Naive thymus-derived CD8-positive, alpha-beta T cell (primary cell): ENCODE data around the gene C4orf54. TPM values are rescaled to one million over a fixed set of nuclear protein-coding genes. Genes with fewer than 3 reads are reported as not detected.

Source experiments
- ATAC-seq, 2 donors: fragments of 150-1000 bp; cut with Tn5 transposase in 1 of 2; sonication (Bioruptor Pico), chemical (Tn5 transposase) in 1 of 2; 1 replicate in 1 of 2; 2 replicates in 1 of 2; pipeline ENCODE4 v1.10.0; 2021; ENCODE audit warnings: mild to moderate bottlenecking in 2 of 2, moderate library complexity in 2 of 2
- POLR2A ChIA-PET: fragments of 350-600 bp; sonication (Branson Sonifier 250); formaldehyde crosslinking; loops from one replicate; lab custom pipeline; 2021; ENCODE audit warnings: antibody characterized with exemption; lab: Charles Lee
- DNase-seq, 10 donors: peaks; one replicate each; pipeline versions ENCODE4 v3.0.0 to v3.0.0-alpha.2; 2020 to 2022
- H3K27ac Mint-ChIP-seq, 10 donors: one replicate each; pipeline ENCODE4 v1.8.0; 2020 to 2022; ENCODE audit warnings: mild to moderate bottlenecking in 10 of 10, mixed read lengths in 10 of 10, moderate library complexity in 4 of 10, inconsistent platforms in 1 of 10
- H3K27me3 Mint-ChIP-seq, 5 donors: one replicate each; pipeline ENCODE4 v1.8.0; 2021 to 2022; ENCODE audit warnings: mixed read lengths in 5 of 5
- H3K36me3 Mint-ChIP-seq, 3 donors: one replicate each; pipeline ENCODE4 v1.8.0; 2020 to 2022; ENCODE audit warnings: mixed read lengths in 3 of 3, mild to moderate bottlenecking in 2 of 3, inconsistent platforms in 1 of 3
- H3K4me1 Mint-ChIP-seq, 4 donors: one replicate each; pipeline ENCODE4 v1.8.0; 2021 to 2022; ENCODE audit warnings: mixed read lengths in 4 of 4
- H3K4me3 Mint-ChIP-seq, 10 donors: one replicate each; pipeline ENCODE4 v1.8.0; 2020 to 2022; ENCODE audit warnings: mild to moderate bottlenecking in 10 of 10, mixed read lengths in 10 of 10, moderate library complexity in 6 of 10, inconsistent platforms in 1 of 10
- H3K9me3 Mint-ChIP-seq, 9 donors: one replicate each; pipeline ENCODE4 v1.8.0; 2020 to 2022; ENCODE audit warnings: mixed read lengths in 9 of 9, mild to moderate bottlenecking in 3 of 9, inconsistent platforms in 1 of 9, moderate library complexity in 1 of 9
- polyA plus RNA-seq, 3 donors: library from polyadenylated mRNA; unstranded; fragments of 300-500 nt; fragmentation: Illumina TruSeq; gene quantifications; one replicate each; pipeline ENCODE4 v1.2.3, GENCODE V29; 2021
- total RNA-seq, 8 experiments: library from RNA in 2 of 8; stranded (reverse) in 2 of 8; gene quantifications; one replicate each; pipeline ENCODE4 v1.2.3 and lab custom pipeline; 2021 to 2026

Gene C4orf54
- total and polyA plus RNA-seq, 5 experiments from 2014 or later, result not detected

- Mint-ChIP-seq H3K27me3 (peaks cover 5 to 47% (median 14%) of the 10 kb centered on the region in 5 donors), H3K27ac (no peak overlapping the region), H3K36me3 (peaks cover 6 to 32% (median 9%) of the 10 kb centered on the region in 3 donors), H3K4me1 (no peaks in the 10 kb centered on the region), H3K4me3 (no peak overlapping the region), H3K9me3 (peaks cover 18 to 46% (median 27%) of the 10 kb centered on the region in 9 donors)
- ATAC-seq, result no peak
- no peak for DNase-seq
- POLR2A ChIA-PET, result no interaction called here
Observed at GRCh38 chr4:99669084-99669483, 11.5 kb upstream of the C4orf54 start.

- Mint-ChIP-seq H3K4me1 (no peaks in the 10 kb centered on the region), H3K27ac (no peak overlapping the region), H3K4me3 (no peak overlapping the region), H3K27me3 (peaks cover 7 to 47% (median 15%) of the 10 kb centered on the region in 5 donors), H3K36me3 (peaks cover 5 to 28% (median 6%) of the 10 kb centered on the region in 3 donors), H3K9me3 (peaks cover 12 to 40% (median 21%) of the 10 kb centered on the region in 9 donors)
- no peak for DNase-seq
- ATAC-seq, result no peak
- POLR2A ChIA-PET, result no interaction called here
Observed at GRCh38 chr4:99668472-99668871, 10.8 kb upstream of the C4orf54 start.

- POLR2A ChIA-PET, result no interaction called here
- no peak for ATAC-seq
Observed at GRCh38 chr4:99665983-99666382, 8.4 kb upstream of the C4orf54 start.

GRCh38 chr4:99664716-99665115, 7.1 kb upstream of the C4orf54 start:
- DNase-seq (no peak), ATAC-seq (no peak)
- peaks cover 7 to 30% (median 12%) of the 10 kb centered on the region in 5 donors for H3K27me3 Mint-ChIP-seq
- H3K4me3 Mint-ChIP-seq, result no peak overlapping the region
- POLR2A ChIA-PET, result no interaction called here
- peaks cover 0 to 2% (median 2%) of the 10 kb centered on the region in 3 donors for H3K36me3 Mint-ChIP-seq
- H3K4me1 Mint-ChIP-seq, result no peaks in the 10 kb centered on the region
- H3K27ac Mint-ChIP-seq, result no peak overlapping the region
- H3K9me3 Mint-ChIP-seq, result peaks cover 0 to 5% (median 0%) of the 10 kb centered on the region in 9 donors

More at GRCh38 chr4:99665983-99666382, 8.4 kb upstream of the C4orf54 start:
- Mint-ChIP-seq H3K4me1 (no peaks in the 10 kb centered on the region), H3K9me3 (peaks cover 0 to 16% (median 4%) of the 10 kb centered on the region in 9 donors), H3K36me3 (peaks cover 0 to 11% (median 2%) of the 10 kb centered on the region in 3 donors), H3K27ac (no peak overlapping the region), H3K4me3 (no peak overlapping the region), H3K27me3 (peaks cover 10 to 43% (median 18%) of the 10 kb centered on the region in 5 donors)
- no peak for DNase-seq

- H3K4me3 Mint-ChIP-seq, result no peak overlapping the region
- H3K4me1 Mint-ChIP-seq, result no peaks in the 10 kb centered on the region
- H3K27ac Mint-ChIP-seq, result no peak overlapping the region
- POLR2A ChIA-PET, result no interaction called here
- H3K9me3 Mint-ChIP-seq, result no peaks in the 10 kb centered on the region
- no peaks in the 10 kb centered on the region for H3K36me3 Mint-ChIP-seq
- DNase-seq (no peak), ATAC-seq (no peak)
- H3K27me3 Mint-ChIP-seq, result peaks cover 4 to 22% (median 14%) of the 10 kb centered on the region in 5 donors
Observed at GRCh38 chr4:99661907-99662306, 4.3 kb upstream of the C4orf54 start.

- Mint-ChIP-seq H3K9me3 (no peaks in the 10 kb centered on the region), H3K4me3 (no peak overlapping the region), H3K27ac (no peak overlapping the region), H3K36me3 (no peaks in the 10 kb centered on the region), H3K4me1 (no peaks in the 10 kb centered on the region), H3K27me3 (peaks cover 7 to 18% (median 14%) of the 10 kb centered on the region in 5 donors)
- POLR2A ChIA-PET, result no interaction called here
- DNase-seq (no peak), ATAC-seq (no peak)
Observed at GRCh38 chr4:99658666-99659065, 1.0 kb upstream of the C4orf54 start.

GRCh38 chr4:99655308-99656081, 2.1 kb downstream of the C4orf54 start:
- Mint-ChIP-seq H3K27me3 (peaks cover 0 to 4% (median 3%) of the 10 kb centered on the region in 5 donors), H3K36me3 (no peaks in the 10 kb centered on the region), H3K27ac (peak overlapping the region in 1 of 10 donors; percentile 2), H3K4me1 (no peaks in the 10 kb centered on the region), H3K4me3 (no peak overlapping the region), H3K9me3 (no peaks in the 10 kb centered on the region)
- DNase-seq (no peak), ATAC-seq (no peak)
- POLR2A ChIA-PET, result no interaction called here

- DNase-seq (no peak), ATAC-seq (no peak)
- no peaks in the 10 kb centered on the region for H3K36me3 Mint-ChIP-seq
- H3K4me1 Mint-ChIP-seq, result no peaks in the 10 kb centered on the region
- POLR2A ChIA-PET, result no interaction called here
- no peak overlapping the region for H3K4me3 Mint-ChIP-seq
- no peaks in the 10 kb centered on the region for H3K9me3 Mint-ChIP-seq
- no peak overlapping the region for H3K27ac Mint-ChIP-seq
- H3K27me3 Mint-ChIP-seq, result peaks cover 0 to 8% (median 2%) of the 10 kb centered on the region in 5 donors
Observed at GRCh38 chr4:99654361-99654761, 3.3 kb downstream of the C4orf54 start.

- Mint-ChIP-seq H3K27ac (no peak overlapping the region), H3K4me3 (no peak overlapping the region), H3K9me3 (no peaks in the 10 kb centered on the region), H3K27me3 (peaks cover 0 to 8% (median 2%) of the 10 kb centered on the region in 5 donors), H3K36me3 (no peaks in the 10 kb centered on the region), H3K4me1 (no peaks in the 10 kb centered on the region)
- ATAC-seq, result no peak
- no peak for DNase-seq
- POLR2A ChIA-PET, result no interaction called here
Observed at GRCh38 chr4:99653916-99654315, 3.7 kb downstream of the C4orf54 start.

GRCh38 chr4:99652596-99653436, 4.8 kb downstream of the C4orf54 start:
- no peaks in the 10 kb centered on the region for H3K9me3 Mint-ChIP-seq
- no peaks in the 10 kb centered on the region for H3K36me3 Mint-ChIP-seq
- DNase-seq (no peak), ATAC-seq (no peak)
- H3K4me1 Mint-ChIP-seq, result no peaks in the 10 kb centered on the region
- no peak overlapping the region for H3K4me3 Mint-ChIP-seq
- H3K27me3 Mint-ChIP-seq, result peaks cover 0 to 8% (median 2%) of the 10 kb centered on the region in 5 donors
- H3K27ac Mint-ChIP-seq, result no peak overlapping the region
- POLR2A ChIA-PET, result no interaction called here

GRCh38 chr4:99651811-99652485, 5.7 kb downstream of the C4orf54 start:
- Mint-ChIP-seq H3K36me3 (no peaks in the 10 kb centered on the region), H3K27me3 (peaks cover 0 to 8% (median 2%) of the 10 kb centered on the region in 5 donors), H3K9me3 (no peaks in the 10 kb centered on the region), H3K27ac (no peak overlapping the region), H3K4me1 (no peaks in the 10 kb centered on the region), H3K4me3 (no peak overlapping the region)
- POLR2A ChIA-PET, result no interaction called here
- no peak for ATAC-seq
- no peak for DNase-seq

- Mint-ChIP-seq H3K27me3 (peaks cover 0 to 8% (median 2%) of the 10 kb centered on the region in 5 donors), H3K27ac (no peak overlapping the region), H3K4me1 (no peaks in the 10 kb centered on the region), H3K9me3 (no peaks in the 10 kb centered on the region), H3K36me3 (no peaks in the 10 kb centered on the region), H3K4me3 (no peak overlapping the region)
- ATAC-seq (no peak), DNase-seq (no peak)
- POLR2A ChIA-PET, result no interaction called here
Observed at GRCh38 chr4:99651016-99651769, 6.4 kb downstream of the C4orf54 start.
